ENCODE data around the gene AMER3. TPM values are rescaled to one million over a fixed set of nuclear protein-coding genes. Genes with fewer than 3 reads are reported as not detected.
A peak's percentile ranks its signal among the peaks of the same experiment; 100 is the strongest.
"Not testable (repeated sequence)": the region's sequence is repeated elsewhere in the genome, so short reads cannot be mapped to it uniquely, and the experiment has no call there.

Gene AMER3
- total RNA-seq = not detected

- peak within 1 kb of the TSS in 1 of 2 donors; percentile 16 for H3K4me3 ChIP-seq
- H3K4me1 ChIP-seq = no peaks in the 10 kb centered on the region
- intact Hi-C loops (cut with DNase I) = no loop called here
- H3K27ac ChIP-seq = no peak within 1 kb of the TSS
- peaks cover 11% of the 10 kb centered on the region for H3K27me3 ChIP-seq
- DNase-seq (ENCODE audit: low spot score in 2 of 2) = no peak
- no peaks in the 10 kb centered on the region for H3K36me3 ChIP-seq
- TF ChIP-seq, protein P1, sequence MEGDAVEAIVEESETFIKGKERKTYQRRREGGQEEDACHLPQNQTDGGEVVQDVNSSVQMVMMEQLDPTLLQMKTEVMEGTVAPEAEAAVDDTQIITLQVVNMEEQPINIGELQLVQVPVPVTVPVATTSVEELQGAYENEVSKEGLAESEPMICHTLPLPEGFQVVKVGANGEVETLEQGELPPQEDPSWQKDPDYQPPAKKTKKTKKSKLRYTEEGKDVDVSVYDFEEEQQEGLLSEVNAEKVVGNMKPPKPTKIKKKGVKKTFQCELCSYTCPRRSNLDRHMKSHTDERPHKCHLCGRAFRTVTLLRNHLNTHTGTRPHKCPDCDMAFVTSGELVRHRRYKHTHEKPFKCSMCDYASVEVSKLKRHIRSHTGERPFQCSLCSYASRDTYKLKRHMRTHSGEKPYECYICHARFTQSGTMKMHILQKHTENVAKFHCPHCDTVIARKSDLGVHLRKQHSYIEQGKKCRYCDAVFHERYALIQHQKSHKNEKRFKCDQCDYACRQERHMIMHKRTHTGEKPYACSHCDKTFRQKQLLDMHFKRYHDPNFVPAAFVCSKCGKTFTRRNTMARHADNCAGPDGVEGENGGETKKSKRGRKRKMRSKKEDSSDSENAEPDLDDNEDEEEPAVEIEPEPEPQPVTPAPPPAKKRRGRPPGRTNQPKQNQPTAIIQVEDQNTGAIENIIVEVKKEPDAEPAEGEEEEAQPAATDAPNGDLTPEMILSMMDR (IDR thresholded peaks at IDR 0.05) = no peak
- H3K9me3 ChIP-seq = no peaks in the 10 kb centered on the region
Measured at GRCh38 chr2:130755256-130756052, at the start of gene AMER3. TSS of gene AMER3 (plus strand) at chr2:130755540. CDS start at chr2:130762073, 6,533 bp downstream.

DNA sequence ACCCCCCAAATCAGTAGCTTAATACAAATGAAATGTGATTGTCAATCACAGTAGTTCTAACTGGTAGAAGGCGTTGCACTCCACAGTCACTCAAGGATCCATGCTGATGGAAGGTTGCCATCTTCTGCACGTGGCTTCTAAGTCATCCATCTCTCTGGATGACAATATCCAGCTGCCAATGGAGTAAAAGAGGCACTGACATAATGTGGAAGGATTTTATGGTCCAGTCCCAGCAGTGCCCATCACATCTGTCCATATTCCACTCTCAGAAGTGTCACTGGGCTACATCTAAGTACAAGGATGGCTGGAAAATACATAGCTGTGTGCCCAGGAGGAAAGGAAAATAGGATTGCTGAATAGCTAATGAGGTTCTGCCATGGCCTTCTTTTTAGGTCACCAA is 40.5 kb upstream of the AMER3 start:
- DNase-seq (ENCODE audit: low spot score in 2 of 2); H3K27me3 ChIP-seq; H3K9me3 ChIP-seq; intact Hi-C loops (cut with DNase I); H3K36me3 ChIP-seq; H3K27ac ChIP-seq; H3K4me1 ChIP-seq; H3K4me3 ChIP-seq: not testable (repeated sequence)

DNA sequence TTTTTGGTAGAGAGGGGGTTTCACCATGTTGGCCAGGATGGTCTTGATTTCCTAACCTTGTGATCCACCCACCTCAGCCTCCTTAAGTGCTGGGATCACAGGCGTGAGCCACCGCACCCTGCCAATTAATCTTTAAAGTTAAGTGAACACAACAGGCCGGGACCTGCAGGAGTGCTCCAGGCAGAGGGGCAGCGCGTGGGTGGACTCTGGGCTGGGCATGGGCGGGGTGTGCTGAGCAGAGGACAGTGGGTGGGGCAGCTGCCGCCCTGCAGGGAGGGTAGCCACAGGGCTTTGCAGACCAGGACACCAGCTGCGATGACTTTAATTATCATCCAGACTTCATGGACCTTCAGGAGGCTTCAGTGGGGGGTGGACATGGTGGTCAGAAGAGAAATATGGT is 35.3 kb upstream of the AMER3 start:
- DNase-seq (ENCODE audit: low spot score in 2 of 2) = no peak
- Histone ChIP-seq H3K9me3 (no peaks in the 10 kb centered on the region), H3K27ac (no peak overlapping the region), H3K4me1 (no peaks in the 10 kb centered on the region), H3K27me3 (no peaks in the 10 kb centered on the region), H3K4me3 (no peak overlapping the region), H3K36me3 (no peaks in the 10 kb centered on the region)
- TF ChIP-seq, protein P1 (IDR thresholded peaks at IDR 0.05) = no peak
- intact Hi-C loops (cut with DNase I) = no loop called here

GRCh38 chr2:130720528-130720927 is 34.8 kb upstream of the AMER3 start:
- no peak for DNase-seq (ENCODE audit: low spot score in 2 of 2)
- H3K9me3 ChIP-seq = no peaks in the 10 kb centered on the region
- TF ChIP-seq, protein P1 (IDR thresholded peaks at IDR 0.05) = no peak
- H3K27ac ChIP-seq = no peak overlapping the region
- intact Hi-C loops (cut with DNase I) = no loop called here
- no peak overlapping the region for H3K4me3 ChIP-seq
- no peaks in the 10 kb centered on the region for H3K36me3 ChIP-seq
- H3K4me1 ChIP-seq = no peaks in the 10 kb centered on the region
- H3K27me3 ChIP-seq = no peaks in the 10 kb centered on the region

DNA sequence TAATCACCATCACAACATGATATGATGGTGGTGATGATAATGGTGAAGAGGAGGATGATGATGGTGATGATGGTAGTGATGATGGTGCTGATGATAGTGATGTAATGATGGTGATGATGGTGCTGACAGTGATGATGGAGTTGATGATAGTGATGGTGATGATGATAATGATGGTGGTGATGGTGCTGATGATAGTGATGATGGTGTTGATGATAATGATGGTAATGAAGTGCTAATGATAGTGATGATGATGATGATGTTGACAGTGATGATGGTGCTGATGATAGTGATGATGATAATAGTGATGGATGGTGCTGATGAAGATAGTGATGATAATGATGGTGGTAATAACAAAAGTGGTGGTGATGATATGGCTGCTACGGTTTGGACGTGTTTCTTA is 30.9 kb upstream of the AMER3 start:
- intact Hi-C loops (cut with DNase I) = no loop called here
- Histone ChIP-seq H3K36me3 (no peaks in the 10 kb centered on the region), H3K9me3 (no peaks in the 10 kb centered on the region), H3K27ac (no peak overlapping the region), H3K27me3 (no peaks in the 10 kb centered on the region), H3K4me3 (no peak overlapping the region), H3K4me1 (peaks cover 7 to 15% of the 10 kb centered on the region in 2 donors)
- TF ChIP-seq, protein P1 (IDR thresholded peaks at IDR 0.05) = no peak
- DNase-seq (ENCODE audit: low spot score in 2 of 2) = no peak

DNA sequence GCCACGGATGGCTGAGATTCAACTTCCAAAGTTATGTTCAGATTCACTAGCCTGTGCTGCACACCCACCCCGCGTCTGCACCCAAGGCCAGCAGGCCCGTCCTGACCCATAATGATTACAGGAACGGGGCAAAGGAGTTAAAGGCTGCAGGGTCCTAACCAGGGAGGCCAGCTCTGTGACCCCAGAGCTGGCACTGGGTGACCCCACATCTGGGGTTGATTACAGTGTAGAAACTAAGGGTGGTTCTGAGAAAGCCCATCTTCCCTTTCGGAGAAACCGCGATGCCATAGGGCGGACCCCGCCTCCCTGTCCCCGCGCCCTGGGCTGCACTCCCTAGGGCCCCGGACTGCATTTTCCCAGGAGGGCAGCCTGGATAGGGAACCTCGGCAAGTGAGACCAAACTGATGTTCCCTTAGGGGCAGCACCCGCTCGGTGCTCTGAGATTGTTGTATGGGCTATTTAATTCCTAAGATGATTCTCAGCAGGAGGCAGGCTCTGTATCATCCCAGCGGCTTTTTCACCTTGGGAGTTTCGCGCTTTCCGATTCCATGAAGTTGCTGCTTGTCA is 28.6 kb upstream of the AMER3 start:
- Histone ChIP-seq H3K36me3 (no peaks in the 10 kb centered on the region), H3K9me3 (no peaks in the 10 kb centered on the region), H3K27ac (peak overlapping the region; percentile 73 to 86), H3K27me3 (no peaks in the 10 kb centered on the region), H3K4me3 (peak overlapping the region; percentile 64 to 67), H3K4me1 (peaks cover 7 to 15% of the 10 kb centered on the region in 2 donors)
- DNase-seq (ENCODE audit: low spot score in 2 of 2) = no peak
- intact Hi-C loops (cut with DNase I) = loop anchor here (5.0 kb wide), 5 partner anchors 71 to 849 kb away; partner anchors contain the start of genes FAM168B, IMP4 and PTPN18
- TF ChIP-seq, protein P1 (IDR thresholded peaks at IDR 0.05) = no peak

Measured in ascending aorta (tissue), 2 donors.